Activated CD4-positive, alpha-beta memory T cell treated with anti-CD3 and anti-CD28 coated beads for 36 hours (primary cell): ENCODE measurements around the gene DENND1A. TPM values are rescaled to one million over a fixed set of nuclear protein-coding genes. Genes with fewer than 3 reads are reported as not detected.
A peak's percentile ranks its signal among the peaks of the same experiment; 100 is the strongest.

ENCODE experiments used
- CTCF ChIA-PET: fragments of 350-600 bp; sonication (Branson Sonifier 250); formaldehyde crosslinking; loops from one replicate; lab custom pipeline; 2021; ENCODE audit warnings: antibody characterized with exemption, inconsistent platforms; lab: Charles Lee
- POLR2A ChIA-PET: fragments of 350-600 bp; sonication (Branson Sonifier 250); formaldehyde crosslinking; loops from one replicate; lab custom pipeline; 2021; ENCODE audit warnings: antibody characterized with exemption; lab: Charles Lee
- DNase-seq: peaks from one replicate; pipeline ENCODE4 v3.0.0-alpha.2; 2020
- H3K27ac Mint-ChIP-seq: one replicate; pipeline ENCODE4 v1.8.0; 2021; ENCODE audit warnings: mixed read lengths
- H3K27me3 Mint-ChIP-seq: one replicate; pipeline ENCODE4 v1.8.0; 2021; ENCODE audit warnings: mixed read lengths
- H3K36me3 Mint-ChIP-seq: one replicate; pipeline ENCODE4 v1.8.0; 2021; ENCODE audit warnings: mixed read lengths
- H3K4me1 Mint-ChIP-seq: one replicate; pipeline ENCODE4 v1.8.0; 2021; ENCODE audit warnings: low read depth, mixed read lengths
- H3K4me3 Mint-ChIP-seq: one replicate; pipeline ENCODE4 v1.8.0; 2021; ENCODE audit warnings: mild to moderate bottlenecking, mixed read lengths
- H3K9me3 Mint-ChIP-seq: one replicate; pipeline ENCODE4 v1.8.0; 2021; ENCODE audit warnings: mixed read lengths
- intact Hi-C: fragments of 100-400 bp; cut with micrococcal nuclease; formaldehyde crosslinking; loops from one replicate; pipeline ENCODE4 v1.15.1; 2023
- total RNA-seq, 2 experiments: library from RNA; stranded (reverse); gene quantifications; one replicate each; pipeline ENCODE4 v1.2.3, GENCODE V29; 2021

The DENND1A gene
- total RNA-seq, 2 experiments from 2014 or later, result 17.3 to 18.0 TPM

DNA sequence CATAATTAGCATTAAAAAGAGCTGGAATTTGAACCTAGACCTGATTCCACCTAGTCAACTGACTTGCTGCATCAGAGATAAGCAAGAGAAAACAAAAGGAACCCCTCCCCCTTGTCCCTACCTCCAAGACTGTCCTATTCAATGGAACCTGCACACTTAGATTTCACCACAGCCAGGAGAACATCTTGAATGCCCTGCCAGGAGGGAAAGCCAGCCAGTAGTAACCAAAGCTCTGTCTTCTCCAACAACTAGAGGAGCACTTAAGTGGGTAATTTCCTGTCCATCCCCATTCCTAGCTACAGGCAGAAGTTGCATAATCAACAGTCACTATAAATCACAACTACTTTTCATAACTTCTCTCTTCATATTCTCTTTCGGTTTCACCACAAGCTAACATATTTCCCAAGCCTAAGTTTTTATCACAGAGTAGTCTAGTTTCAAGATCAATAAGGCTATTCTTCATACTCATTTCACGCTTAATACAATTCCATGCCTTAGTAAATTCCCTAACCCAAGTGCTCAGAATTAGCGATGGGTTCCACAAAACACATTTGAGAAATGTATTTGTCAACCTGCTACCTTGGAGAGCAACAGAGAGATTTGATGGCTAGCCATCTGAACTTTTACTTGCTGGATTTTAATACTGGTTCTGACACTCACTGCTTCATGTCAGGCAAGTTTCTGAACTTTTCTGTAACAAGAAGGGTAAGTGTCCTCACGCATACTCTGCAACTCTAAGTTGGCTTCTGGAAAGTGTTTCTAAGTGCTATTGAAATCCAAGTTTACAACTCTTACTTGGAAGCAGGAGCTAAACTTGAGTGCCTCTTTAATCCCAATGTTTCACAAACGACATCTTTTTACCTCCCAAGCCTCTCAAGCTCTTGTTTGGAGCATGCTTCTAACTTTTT, 2.0 kb downstream of the DENND1A start:
- Mint-ChIP-seq H3K27ac (no peak overlapping the region), H3K36me3 (peaks cover 10% of the 10 kb centered on the region), H3K4me3 (peak overlapping the region; percentile 81), H3K9me3 (peaks cover 5% of the 10 kb centered on the region), H3K27me3 (peaks cover 1% of the 10 kb centered on the region), H3K4me1 (peaks cover 32% of the 10 kb centered on the region)
- intact Hi-C loops, result loop anchor here (5.0 kb wide), 3 partner anchors 69 to 381 kb away; no protein-coding TSS in a partner anchor
- ChIA-PET CTCF (no interaction called here), POLR2A (no interaction called here)
- DNase-seq, result no peak

DNA sequence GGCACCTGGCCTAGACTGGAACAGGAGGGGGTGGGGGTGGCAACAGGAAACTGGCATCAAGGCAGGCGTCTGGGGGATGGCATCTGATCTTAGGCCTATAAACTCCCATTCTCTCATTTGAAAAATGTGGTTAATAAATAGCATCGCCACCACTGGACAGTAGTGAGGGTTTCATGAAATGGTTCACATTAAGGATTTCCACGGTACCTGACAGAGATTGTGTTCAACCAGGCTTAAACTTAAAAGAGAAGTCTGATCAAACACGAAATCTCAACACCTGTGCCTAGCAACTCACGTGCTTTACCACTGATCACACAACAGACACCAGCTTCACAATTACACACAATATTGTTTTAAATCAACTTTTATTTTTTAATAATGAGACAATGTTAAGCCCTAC, 3.0 kb downstream of the DENND1A start:
- intact Hi-C loops, result loop anchor here (5.0 kb wide), 3 partner anchors 70 to 380 kb away; no protein-coding TSS in a partner anchor
- Mint-ChIP-seq H3K27ac (no peak overlapping the region), H3K27me3 (peaks cover 1% of the 10 kb centered on the region), H3K4me3 (no peak overlapping the region), H3K4me1 (peaks cover 32% of the 10 kb centered on the region), H3K9me3 (peaks cover 5% of the 10 kb centered on the region), H3K36me3 (peaks cover 10% of the 10 kb centered on the region)
- CTCF ChIA-PET, result no interaction called here
- no peak for DNase-seq
- POLR2A ChIA-PET, result no interaction called here

DNA sequence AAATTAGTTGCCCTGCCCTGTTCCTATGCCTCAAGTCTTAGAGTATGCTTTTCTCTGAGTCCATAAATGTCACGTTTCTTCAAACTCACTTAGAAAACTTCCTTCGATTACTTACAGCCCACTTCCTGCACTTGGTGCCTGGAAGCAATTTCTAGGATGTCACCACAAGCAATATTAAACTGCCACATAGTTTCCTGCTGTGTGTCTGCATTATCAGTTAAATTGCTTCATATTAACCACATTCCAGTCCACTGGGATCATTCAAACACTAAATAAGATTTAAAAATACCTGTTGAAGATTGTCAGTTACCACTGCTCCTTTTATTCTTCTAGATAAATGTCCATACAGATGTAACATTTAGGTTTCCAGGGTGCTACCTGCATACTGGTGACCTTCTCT, 4.1 kb downstream of the DENND1A start:
- ChIA-PET POLR2A (no interaction called here), CTCF (no interaction called here)
- Mint-ChIP-seq H3K4me1 (peaks cover 31% of the 10 kb centered on the region), H3K4me3 (no peak overlapping the region), H3K27ac (no peak overlapping the region), H3K27me3 (peaks cover 1% of the 10 kb centered on the region), H3K9me3 (peaks cover 5% of the 10 kb centered on the region), H3K36me3 (peaks cover 10% of the 10 kb centered on the region)
- intact Hi-C loops, result loop anchor here (5.0 kb wide), 3 partner anchors 71 to 379 kb away; no protein-coding TSS in a partner anchor
- no peak for DNase-seq

- Mint-ChIP-seq H3K27me3 (no peaks in the 10 kb centered on the region), H3K9me3 (peaks cover 5% of the 10 kb centered on the region), H3K4me1 (peaks cover 25% of the 10 kb centered on the region), H3K36me3 (peaks cover 12% of the 10 kb centered on the region), H3K4me3 (no peak overlapping the region), H3K27ac (no peak overlapping the region)
- ChIA-PET POLR2A (no interaction called here), CTCF (no interaction called here)
- intact Hi-C loops, result loop anchor here (5.0 kb wide), 3 partner anchors 72 to 378 kb away; no protein-coding TSS in a partner anchor
- no peak for DNase-seq
These were observed 4.8 kb downstream of the DENND1A start for GRCh38 chr9:123925161-123925560.

DNA sequence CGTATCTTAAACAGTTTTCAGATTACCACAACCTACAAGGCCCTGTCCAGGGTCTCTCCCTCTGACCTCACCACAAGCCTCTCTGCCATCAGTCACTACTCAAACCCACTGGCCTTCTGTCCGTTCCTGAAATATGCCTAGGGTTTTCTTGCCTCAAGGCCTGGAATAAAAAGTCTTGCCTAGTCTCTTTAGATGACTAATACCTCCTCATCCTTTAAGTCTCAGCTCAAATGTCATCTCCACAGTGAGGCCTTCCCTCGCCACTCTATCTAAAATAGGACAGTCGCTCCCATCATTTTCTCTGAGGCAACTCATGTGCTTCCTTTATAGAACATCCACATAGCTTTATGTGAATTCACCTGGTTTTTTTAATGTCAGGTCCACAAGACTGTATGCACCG, 5.2 kb downstream of the DENND1A start:
- ChIA-PET CTCF (no interaction called here), POLR2A (no interaction called here)
- no peak overlapping the region for H3K27ac Mint-ChIP-seq
- no peak overlapping the region for H3K4me3 Mint-ChIP-seq
- intact Hi-C loops, result loop anchor here (5.0 kb wide), 3 partner anchors 73 to 377 kb away; no protein-coding TSS in a partner anchor
- DNase-seq, result no peak
- H3K36me3 Mint-ChIP-seq, result peaks cover 12% of the 10 kb centered on the region
- H3K27me3 Mint-ChIP-seq, result no peaks in the 10 kb centered on the region
- H3K4me1 Mint-ChIP-seq, result peaks cover 25% of the 10 kb centered on the region
- H3K9me3 Mint-ChIP-seq, result peaks cover 5% of the 10 kb centered on the region

DNA sequence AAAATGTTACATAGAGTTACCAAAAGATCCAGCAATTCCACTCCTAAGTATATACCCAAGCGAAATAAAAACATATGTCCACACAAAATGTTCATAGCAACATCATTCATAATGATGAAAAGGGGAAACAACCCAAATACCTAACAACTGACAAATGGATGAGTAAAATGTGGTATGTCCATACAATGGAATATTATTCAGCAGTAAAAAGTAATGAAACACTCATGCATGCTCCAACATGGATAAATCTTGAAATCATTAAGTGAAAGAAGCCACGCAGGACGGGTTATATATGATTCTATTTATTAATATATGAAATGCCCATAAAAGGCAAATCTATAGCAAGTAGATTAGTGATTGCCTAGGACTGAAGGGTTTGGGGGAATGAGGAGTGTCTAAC, 6.0 kb downstream of the DENND1A start:
- ChIA-PET POLR2A (no interaction called here), CTCF (no interaction called here)
- no peak for DNase-seq
- Mint-ChIP-seq H3K27ac (no peak overlapping the region), H3K4me3 (no peak overlapping the region), H3K9me3 (peaks cover 5% of the 10 kb centered on the region), H3K27me3 (no peaks in the 10 kb centered on the region), H3K4me1 (peaks cover 22% of the 10 kb centered on the region), H3K36me3 (peaks cover 12% of the 10 kb centered on the region)
- intact Hi-C loops, result no loop called here

- Mint-ChIP-seq H3K27ac (no peak overlapping the region), H3K9me3 (peaks cover 5% of the 10 kb centered on the region), H3K36me3 (peaks cover 12% of the 10 kb centered on the region), H3K27me3 (no peaks in the 10 kb centered on the region), H3K4me3 (no peak overlapping the region), H3K4me1 (peaks cover 17% of the 10 kb centered on the region)
- POLR2A ChIA-PET, result no interaction called here
- no peak for DNase-seq
- CTCF ChIA-PET, result no interaction called here
- intact Hi-C loops, result no loop called here
These were observed 6.5 kb downstream of the DENND1A start for GRCh38 chr9:123923377-123923776.

- no peak for DNase-seq
- POLR2A ChIA-PET, result no interaction called here
These were observed 7.0 kb downstream of the DENND1A start for GRCh38 chr9:123922911-123923310.

GRCh38 chr9:123922431-123922830, 7.5 kb downstream of the DENND1A start:
- intact Hi-C loops, result no loop called here
- Mint-ChIP-seq H3K36me3 (peaks cover 12% of the 10 kb centered on the region), H3K27ac (no peak overlapping the region), H3K27me3 (no peaks in the 10 kb centered on the region), H3K9me3 (peaks cover 5% of the 10 kb centered on the region), H3K4me3 (no peak overlapping the region), H3K4me1 (peaks cover 8% of the 10 kb centered on the region)
- DNase-seq, result no peak
- POLR2A ChIA-PET, result no interaction called here
- CTCF ChIA-PET, result no interaction called here

More at GRCh38 chr9:123922911-123923310, 7.0 kb downstream of the DENND1A start:
- Mint-ChIP-seq H3K4me3 (no peak overlapping the region), H3K27me3 (no peaks in the 10 kb centered on the region), H3K36me3 (peaks cover 12% of the 10 kb centered on the region), H3K27ac (no peak overlapping the region), H3K4me1 (peaks cover 13% of the 10 kb centered on the region), H3K9me3 (peaks cover 5% of the 10 kb centered on the region)
- intact Hi-C loops, result no loop called here
- CTCF ChIA-PET, result no interaction called here

GRCh38 chr9:123914517-123915196, 15.3 kb downstream of the DENND1A start:
- Mint-ChIP-seq H3K9me3 (no peaks in the 10 kb centered on the region), H3K27me3 (no peaks in the 10 kb centered on the region), H3K36me3 (peaks cover 3% of the 10 kb centered on the region), H3K4me1 (peaks cover 8% of the 10 kb centered on the region), H3K27ac (no peak overlapping the region), H3K4me3 (no peak overlapping the region)
- CTCF ChIA-PET, result no interaction called here
- POLR2A ChIA-PET, result no interaction called here
- intact Hi-C loops, result no loop called here
- peak; percentile 48 for DNase-seq

GRCh38 chr9:123912167-123912897, 17.6 kb downstream of the DENND1A start:
- DNase-seq, result no peak
- H3K36me3 Mint-ChIP-seq, result peaks cover 6% of the 10 kb centered on the region
- intact Hi-C loops, result no loop called here
- H3K9me3 Mint-ChIP-seq, result peaks cover 2% of the 10 kb centered on the region
- H3K27me3 Mint-ChIP-seq, result no peaks in the 10 kb centered on the region
- no peak overlapping the region for H3K4me3 Mint-ChIP-seq
- H3K4me1 Mint-ChIP-seq, result peaks cover 8% of the 10 kb centered on the region
- ChIA-PET CTCF (no interaction called here), POLR2A (no interaction called here)
- no peak overlapping the region for H3K27ac Mint-ChIP-seq

GRCh38 chr9:123911024-123911423, 18.9 kb downstream of the DENND1A start:
- Mint-ChIP-seq H3K36me3 (peaks cover 6% of the 10 kb centered on the region), H3K4me1 (peaks cover 8% of the 10 kb centered on the region), H3K27me3 (no peaks in the 10 kb centered on the region), H3K27ac (no peak overlapping the region), H3K9me3 (peaks cover 2% of the 10 kb centered on the region), H3K4me3 (no peak overlapping the region)
- POLR2A ChIA-PET, result no interaction called here
- intact Hi-C loops, result no loop called here
- DNase-seq, result no peak
- CTCF ChIA-PET, result interaction anchor here (0.7 kb wide), 1 partner anchor 1330 kb away, joined by 4 read pairs; no protein-coding TSS in a partner anchor
